ENCODE results near the gene GTF3C4. TPM values are rescaled to one million over a fixed set of nuclear protein-coding genes. Genes with fewer than 3 reads are reported as not detected.

Gene GTF3C4
- polyA plus RNA-seq, 1 of the 3 experiments (the other 2 are of a cell fraction), result 2.8 TPM

GRCh38 chr9:132656299-132656698, 14.0 kb upstream of the GTF3C4 start:
- no peaks in the 10 kb centered on the region for H3K9me2 ChIP-seq
- no peaks in the 10 kb centered on the region for H3K9me3 ChIP-seq
- H3K36me3 ChIP-seq (replicated peaks in 1 of 2; ENCODE audit: control insufficient read depth in 1 of 2, insufficient read depth in 2 of 2, low read length in 1 of 2), result peaks cover 54 to 79% of the 10 kb centered on the region in 2 experiments
- no peaks in the 10 kb centered on the region for H4K20me1 ChIP-seq (ENCODE audit: insufficient read depth)
- H3K4me3 ChIP-seq (ENCODE audit: low read depth in 2 of 2, low read length in 1 of 2), result no peak overlapping the region
- peaks cover 10% of the 10 kb centered on the region; the same call in 1 of the 2 replicates for H3K79me2 ChIP-seq (ENCODE audit: insufficient read depth)
- CTCF ChIA-PET, result no interaction called here
- no peak overlapping the region for H2AFZ ChIP-seq (ENCODE audit: low read depth)
- DNase-seq, result no peak
- H3K9ac ChIP-seq, result no peak overlapping the region
- H3F3A ChIP-seq (replicated peaks; ENCODE audit: insufficient read depth), result no peaks in the 10 kb centered on the region
- TF ChIP-seq TAF1 (IDR thresholded peaks at IDR 0.05; ENCODE audit: borderline replicate concordance, low read depth, low read length) (no peak), MEF2A (IDR thresholded peaks at IDR 0.05; ENCODE audit: borderline replicate concordance, low read depth) (no peak), TEAD4 (IDR thresholded peaks at IDR 0.05; ENCODE audit: borderline replicate concordance, insufficient read depth) (no peak), SMC3 (IDR thresholded peaks at IDR 0.05; ENCODE audit: low read depth, low read length) (no peak), CTCF (IDR thresholded peaks at IDR 0.05) (no peak), JUND (IDR thresholded peaks at IDR 0.05) (no peak), FOSL2 (IDR thresholded peaks at IDR 0.05; ENCODE audit: borderline replicate concordance, low read depth) (no peak), FOXM1 (IDR thresholded peaks at IDR 0.05; ENCODE audit: low read depth) (no peak), FOXJ3 (CRISPR knock-in tag; IDR thresholded peaks at IDR 0.05) (no peak), RAD21 (IDR thresholded peaks at IDR 0.05; ENCODE audit: low read length) (no peak)
- H3K4me1 ChIP-seq (ENCODE audit: control insufficient read depth in 1 of 2, insufficient read depth in 2 of 2, low read depth in 1 of 2, low read length in 1 of 2), result no peaks in the 10 kb centered on the region
- WGBS (ENCODE audit: low lambda C conversion rate), result 95% methylated on average over 6 of the region's 7 CpGs
- no peaks in the 10 kb centered on the region for H3K27me3 ChIP-seq (ENCODE audit: insufficient read depth)
- POLR2A ChIA-PET, result no interaction called here
- H3K27ac ChIP-seq (ENCODE audit: low read depth in 2 of 2, low read length in 1 of 2), result no peak overlapping the region
- no peak overlapping the region for H3K4me2 ChIP-seq

GRCh38 chr9:132662152-132662945, 7.9 kb upstream of the GTF3C4 start:
- TF ChIP-seq TEAD4 (IDR thresholded peaks at IDR 0.05; ENCODE audit: borderline replicate concordance, insufficient read depth) (no peak), JUND (IDR thresholded peaks at IDR 0.05) (no peak), REST (IDR thresholded peaks at IDR 0.05; ENCODE audit: low read depth, low read length) (no peak), NFIC (IDR thresholded peaks at IDR 0.05; ENCODE audit: borderline replicate concordance) (no peak)
- WGBS (ENCODE audit: low lambda C conversion rate), result 92% methylated on average over 12 of the region's 12 CpGs
- Histone ChIP-seq H2AFZ (ENCODE audit: low read depth) (no peak overlapping the region), H4K20me1 (ENCODE audit: insufficient read depth) (peaks cover 10% of the 10 kb centered on the region; the same call in 1 of the 2 replicates), H3K9me3 (no peaks in the 10 kb centered on the region), H3K9ac (no peak overlapping the region), H3K36me3 (replicated peaks in 1 of 2; ENCODE audit: control insufficient read depth in 1 of 2, insufficient read depth in 2 of 2, low read length in 1 of 2) (peaks cover 32 to 61% of the 10 kb centered on the region in 2 experiments), H3K4me3 (ENCODE audit: low read depth in 2 of 2, low read length in 1 of 2) (no peak overlapping the region), H3K9me2 (no peaks in the 10 kb centered on the region), H3K4me2 (no peak overlapping the region), H3K4me1 (ENCODE audit: control insufficient read depth in 1 of 2, insufficient read depth in 2 of 2, low read depth in 1 of 2, low read length in 1 of 2) (no peaks in the 10 kb centered on the region), H3K79me2 (ENCODE audit: insufficient read depth) (peaks cover 58% of the 10 kb centered on the region), H3K27ac (ENCODE audit: low read depth in 2 of 2, low read length in 1 of 2) (no peak overlapping the region), H3F3A (replicated peaks; ENCODE audit: insufficient read depth) (no peaks in the 10 kb centered on the region), H3K27me3 (ENCODE audit: insufficient read depth) (no peaks in the 10 kb centered on the region)
- ChIA-PET CTCF (interaction anchor here (1.0 kb wide), 1 partner anchor 136 kb away, joined by 4 read pairs; no protein-coding TSS in a partner anchor), POLR2A (no interaction called here)
- no peak for DNase-seq
